ENCODE data around the gene PCYOX1L. TPM values are rescaled to one million over a fixed set of nuclear protein-coding genes. Genes with fewer than 3 reads are reported as not detected.
A peak's percentile ranks its signal among the peaks of the same experiment; 100 is the strongest.

PCYOX1L gene
- total RNA-seq, 1 experiment from 2014 or later = 15.9 TPM

DNA sequence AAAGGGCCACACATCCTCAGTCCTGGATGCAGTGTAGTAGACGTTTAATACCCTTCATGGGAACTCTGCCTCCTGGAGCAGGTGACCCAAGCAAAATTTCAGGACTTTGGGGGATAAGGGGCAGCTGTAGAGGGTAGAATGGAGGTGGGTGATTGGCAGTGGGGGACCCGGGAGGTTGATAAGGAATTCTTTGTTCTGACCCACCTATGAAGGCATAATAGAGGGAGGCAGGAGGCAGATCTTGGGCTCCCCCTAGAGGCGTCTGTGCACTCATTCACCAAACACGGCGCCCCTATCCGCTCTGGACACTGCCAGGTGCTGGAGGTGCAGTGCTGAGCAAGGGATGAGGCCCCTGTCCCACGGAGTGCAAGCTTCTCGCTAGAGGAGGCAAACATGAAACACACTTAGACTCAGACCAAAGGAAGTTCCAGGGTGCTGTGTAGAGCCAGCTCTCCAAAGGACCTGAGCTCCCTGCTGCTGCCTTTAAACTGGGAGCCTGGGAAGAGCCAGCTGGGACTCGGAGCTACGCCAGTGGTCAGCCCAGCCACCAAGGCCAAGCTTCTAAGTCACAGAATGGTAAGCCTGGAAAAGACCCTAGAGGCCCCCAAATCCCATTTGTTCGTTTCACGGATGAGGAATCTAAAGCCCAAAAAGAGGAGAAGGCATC is 13.6 kb downstream of the PCYOX1L start:
- no TSS peak for BruUV-seq (replicated peaks)
- ChIA-PET RAD21 (ENCODE audit: low non-redundant PET in 1 of 2, low total read pairs in 2 of 2, uncharacterized antibody in 2 of 2, unreplicated experiment in 2 of 2) (interaction anchor here in 1 of 2 experiments (1.3 kb wide), 1 partner anchor 54 kb away, joined by 5 read pairs; no protein-coding TSS in a partner anchor), CTCF (interaction anchor here (0.6 to 3.7 kb wide), 17 partner anchors 8 to 247 kb away, joined by 3 to 22 read pairs (median 4); partner anchors contain the start of gene PCYOX1L), POLR2A (no interaction called here)
- TF ChIP-seq ZNF274 (IDR thresholded peaks at IDR 0.05; ENCODE audit: low read depth, low read length) = no peak
- no peak for TF ChIP-seq EZH2phosphoT487 (IDR thresholded peaks at IDR 0.05; ENCODE audit: borderline replicate concordance)
- peak; percentile 80 to 88 (median 80) for TF ChIP-seq CTCF (IDR thresholded peaks at IDR 0.05 in 2 of 3, conservative IDR thresholded peaks at IDR 0.05 in 1 of 3; ENCODE audit: borderline replicate concordance in 1 of 3, insufficient read depth in 1 of 3, low read depth in 2 of 3, low read length in 2 of 3)
- TF ChIP-seq SP1 (IDR thresholded peaks at IDR 0.05; ENCODE audit: low read depth) = no peak
- no peak for TF ChIP-seq ELF1 (IDR thresholded peaks at IDR 0.05; ENCODE audit: borderline replicate concordance, low read depth)
- TF ChIP-seq MAX (IDR thresholded peaks at IDR 0.05) = no peak
- no peak for TF ChIP-seq FOSL1 (IDR thresholded peaks at IDR 0.05; ENCODE audit: low read depth)
- TF ChIP-seq CEBPB (IDR thresholded peaks at IDR 0.05; ENCODE audit: low read depth) = no peak
- TF ChIP-seq SRF (IDR thresholded peaks at IDR 0.05; ENCODE audit: low read depth) = no peak
- no peak for TF ChIP-seq ZBTB33 (IDR thresholded peaks at IDR 0.05; ENCODE audit: extremely low read depth, insufficient replicate concordance, low read length)
- no peak for TF ChIP-seq TCF7L2 (IDR thresholded peaks at IDR 0.05; ENCODE audit: borderline replicate concordance, extremely low read depth, insufficient read depth, insufficient read length)
- TF ChIP-seq POLR2AphosphoS5 (IDR thresholded peaks at IDR 0.05; ENCODE audit: low read depth, low read length) = no peak
- TF ChIP-seq REST (IDR thresholded peaks at IDR 0.05; ENCODE audit: low read depth) = no peak
- TF ChIP-seq YY1 (IDR thresholded peaks at IDR 0.05; ENCODE audit: extremely low read depth, insufficient replicate concordance, low read depth, low read length) = no peak
- TF ChIP-seq EZH2 (IDR thresholded peaks at IDR 0.05) = no peak
- TF ChIP-seq SIN3A (IDR thresholded peaks at IDR 0.05; ENCODE audit: low read depth) = no peak
- TF ChIP-seq RAD21 (IDR thresholded peaks at IDR 0.05; ENCODE audit: low read depth) = peak; percentile 79
- Histone ChIP-seq H3K79me2 (ENCODE audit: insufficient read depth, low read length) (no peaks in the 10 kb centered on the region), H4K20me1 (ENCODE audit: insufficient read depth) (no peaks in the 10 kb centered on the region), H3K9me2 (ENCODE audit: insufficient read depth) (no peaks in the 10 kb centered on the region), H3K27ac (ENCODE audit: low read depth, low read length) (no peak overlapping the region), H2AFZ (ENCODE audit: low read depth, low read length, poor library complexity, severe bottlenecking) (no peak overlapping the region), H3K9me3 (ENCODE audit: control insufficient read depth in 1 of 2, insufficient read depth in 1 of 2, low read depth in 1 of 2, low read length in 2 of 2) (no peaks in the 10 kb centered on the region), H3K9ac (ENCODE audit: low read length) (no peak overlapping the region), H3K27me3 (ENCODE audit: insufficient read depth, low read length) (no peaks in the 10 kb centered on the region), H3K4me2 (ENCODE audit: low read length) (0 out of 2 replicates have a peak overlapping the region, but pooled peaks have one; percentile 21), H3K4me1 (ENCODE audit: control insufficient read depth in 1 of 2, insufficient read depth in 2 of 2, low read length in 2 of 2) (peaks cover 4 to 9% of the 10 kb centered on the region in 2 experiments; a peak in 3 of 4 replicates), H3K4me3 (replicated peaks in 1 of 2; ENCODE audit: low read depth in 1 of 2, low read length in 2 of 2) (no peak overlapping the region), H3K36me3 (ENCODE audit: control insufficient read depth in 1 of 2, insufficient read depth in 2 of 2, low read length in 2 of 2) (no peaks in the 10 kb centered on the region)
- peak; percentile 88 for ATAC-seq
- intact Hi-C loops (cut with micrococcal nuclease) = loop anchor here (1.0 kb wide), 1 partner anchor 54 kb away; no protein-coding TSS in a partner anchor
- DNase-seq (ENCODE audit: low read depth, low spot score) = peak; percentile 15
